Neural progenitor cell (in vitro differentiated cells): ENCODE measurements around the gene HIGD1B. TPM values are rescaled to one million over a fixed set of nuclear protein-coding genes. Genes with fewer than 3 reads are reported as not detected.

Source experiments
- DNase-seq: peaks from one replicate; pipeline ENCODE4 v3.0.0-alpha.2; 2016; ENCODE audit warnings: low spot score
- H2AFZ ChIP-seq: fragments of 200-600 bp; sonication (generic); replicated peaks from 2 replicates; pipeline ENCODE4 v1.6.1; 2016; ENCODE audit warnings: antibody characterized with exemption
- H3F3A ChIP-seq: fragments of 200-600 bp; sonication (generic); 2 replicates; pipeline ENCODE4 v1.6.1; 2016; ENCODE audit warnings: antibody characterized with exemption, low read depth
- H3K27ac ChIP-seq: fragments of 200-600 bp; sonication (generic); 2 replicates; pipeline ENCODE4 v1.5.1; 2016; ENCODE audit warnings: mild to moderate bottlenecking
- H3K27me3 ChIP-seq: fragments of 200-600 bp; sonication (generic); 2 replicates; pipeline ENCODE4 v1.6.1; 2016; ENCODE audit warnings: mild to moderate bottlenecking, moderate library complexity
- H3K36me3 ChIP-seq: fragments of 200-600 bp; sonication (generic); 2 replicates; pipeline ENCODE4 v1.5.1; 2016
- H3K4me1 ChIP-seq: fragments of 200-600 bp; sonication (generic); 2 replicates; pipeline ENCODE4 v1.6.1; 2016; ENCODE audit warnings: mixed run types
- H3K4me2 ChIP-seq: fragments of 200-600 bp; sonication (generic); 2 replicates; pipeline ENCODE4 v1.6.1; 2016
- H3K4me3 ChIP-seq: fragments of 200-600 bp; sonication (generic); 2 replicates; pipeline ENCODE4 v1.5.1; 2016
- H3K79me2 ChIP-seq: fragments of 200-600 bp; sonication (generic); 2 replicates; pipeline ENCODE4 v1.6.1; 2016; ENCODE audit warnings: low read depth
- H3K9ac ChIP-seq: fragments of 200-600 bp; sonication (generic); 2 replicates; pipeline ENCODE4 v1.6.1; 2016
- H3K9me3 ChIP-seq: fragments of 200-600 bp; sonication (generic); 2 replicates; pipeline ENCODE4 v1.5.1; 2016; ENCODE audit warnings: low read depth
- H4K20me1 ChIP-seq: fragments of 200-600 bp; sonication (generic); 2 replicates; pipeline ENCODE4 v1.6.1; 2016; ENCODE audit warnings: low read depth
- H3K27ac Mint-ChIP-seq: 3 replicates; pipeline ENCODE4 v1.8.0; 2021; ENCODE audit warnings: mixed read lengths
- H3K27me3 Mint-ChIP-seq: 2 replicates; pipeline ENCODE4 v1.8.0; 2022; ENCODE audit warnings: low read depth, mild to moderate bottlenecking, inconsistent platforms, moderate library complexity, mixed read lengths; ENCODE audit not compliant: insufficient read depth
- H3K36me3 Mint-ChIP-seq: 3 replicates; pipeline ENCODE4 v1.8.0; 2021; ENCODE audit warnings: mixed read lengths
- H3K4me1 Mint-ChIP-seq: 3 replicates; pipeline ENCODE4 v1.8.0; 2021; ENCODE audit warnings: mixed read lengths
- H3K4me3 Mint-ChIP-seq: 3 replicates; pipeline ENCODE4 v1.8.0; 2021; ENCODE audit warnings: mild to moderate bottlenecking, moderate library complexity, mixed read lengths
- H3K9me3 Mint-ChIP-seq: 3 replicates; pipeline ENCODE4 v1.8.0; 2020; ENCODE audit warnings: mixed read lengths
- CTCF ChIP-seq: fragments of 200-600 bp; sonication (generic); IDR thresholded peaks from 2 replicates; pipeline ENCODE4 v1.5.1; 2017; ENCODE audit warnings: antibody characterized with exemption, mild to moderate bottlenecking
- EZH2 ChIP-seq: fragments of 200-600 bp; sonication (generic); IDR thresholded peaks from 2 replicates; pipeline ENCODE4 v1.6.1; 2017; ENCODE audit warnings: antibody characterized with exemption, mild to moderate bottlenecking, moderate library complexity
- EZH2phosphoT487 ChIP-seq: fragments of 200-600 bp; sonication (generic); IDR thresholded peaks from 2 replicates; pipeline ENCODE4 v1.6.1; 2017; ENCODE audit warnings: antibody characterized with exemption
- total RNA-seq: library from RNA; depleted of rRNA; stranded (reverse); fragments of >200 nt; gene quantifications from 2 replicates; pipeline ENCODE4 v1.2.3, GENCODE V29; 2015; ENCODE audit warnings: low replicate concordance

HIGD1B gene
- total RNA-seq, 1 donor from 2014 or later = not detected

- no peaks in the 10 kb centered on the region for H3K36me3 ChIP-seq
- TF ChIP-seq EZH2 (no peak), EZH2phosphoT487 (no peak), CTCF (no peak)
- no peaks in the 10 kb centered on the region for H3K36me3 Mint-ChIP-seq
- no peak overlapping the region for H2AFZ ChIP-seq
- H3F3A ChIP-seq = peaks cover 23% of the 10 kb centered on the region
- peaks cover 48% of the 10 kb centered on the region for H4K20me1 ChIP-seq
- H3K4me3 Mint-ChIP-seq = peak overlapping the region; percentile 95
- H3K27ac Mint-ChIP-seq = peak overlapping the region; percentile 92
- H3K27me3 Mint-ChIP-seq = peaks cover 10% of the 10 kb centered on the region
- H3K9me3 Mint-ChIP-seq = no peaks in the 10 kb centered on the region
- peak overlapping the region; percentile 97 for H3K4me2 ChIP-seq
- H3K9ac ChIP-seq = peak overlapping the region; percentile 91
- peaks cover 33% of the 10 kb centered on the region for H3K4me1 Mint-ChIP-seq
- peaks cover 66% of the 10 kb centered on the region for H3K79me2 ChIP-seq
- H3K9me3 ChIP-seq = no peaks in the 10 kb centered on the region
- DNase-seq = no peak
- H3K27ac ChIP-seq = peak overlapping the region; percentile 86
- peaks cover 17% of the 10 kb centered on the region for H3K4me1 ChIP-seq
- H3K27me3 ChIP-seq = no peaks in the 10 kb centered on the region
- peak overlapping the region; percentile 87 for H3K4me3 ChIP-seq
These were observed 18.7 kb upstream of the HIGD1B start for GRCh38 chr17:44828919-44829522.

DNA sequence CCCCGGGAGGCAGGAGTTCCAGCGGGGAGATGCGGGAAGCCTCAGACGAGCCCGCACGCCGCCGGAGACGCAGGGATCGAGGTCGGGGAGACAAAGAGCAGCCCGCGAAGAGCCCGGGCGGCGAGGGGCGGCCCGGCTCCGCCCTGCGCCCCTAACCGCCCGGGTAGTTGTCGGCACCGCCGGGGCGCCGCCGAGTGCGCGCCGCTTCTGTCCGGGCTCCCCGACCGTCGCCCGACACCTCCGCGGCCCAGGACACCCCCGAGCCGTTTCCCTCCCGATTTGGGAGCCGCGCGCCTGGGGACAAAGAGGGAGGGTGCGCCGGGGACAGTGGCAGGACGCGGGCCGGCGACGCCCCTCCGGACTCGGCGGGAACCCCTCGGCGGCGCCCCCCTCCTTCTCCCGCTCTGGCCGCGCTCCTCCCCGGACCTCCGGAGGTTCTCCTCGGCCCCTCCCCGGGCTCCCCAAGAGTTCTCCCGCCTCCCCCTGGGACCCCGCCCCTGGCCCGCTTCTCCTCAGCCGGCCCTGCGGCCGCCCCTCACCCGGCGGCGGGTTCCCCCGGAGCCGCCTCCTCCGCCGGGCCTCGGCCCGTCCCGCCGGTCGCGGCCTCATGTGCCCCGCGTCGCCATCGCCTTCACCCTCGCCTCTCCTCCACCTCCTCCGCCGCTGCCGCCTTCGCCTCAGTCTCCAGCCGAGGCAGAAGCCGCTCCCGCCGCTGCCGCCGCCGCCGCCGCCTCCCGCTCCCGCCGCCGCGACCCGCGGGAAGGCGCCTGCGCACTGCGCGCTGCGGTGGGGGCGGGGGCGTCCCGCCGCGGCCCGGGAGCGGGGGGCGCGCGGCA, 17.9 kb upstream of the HIGD1B start, which contains the start of gene GJC1:
Gene GJC1, minus strand, starts transcription at position 765 of the 836 bp plus-strand sequence. CDS start 24,470 bp downstream, outside the sequence.
- Mint-ChIP-seq H3K4me3 (peak within 1 kb of the TSS; percentile 95), H3K27ac (peak within 1 kb of the TSS; percentile 97), H3K36me3 (no peaks in the 10 kb centered on the region), H3K4me1 (peaks cover 33% of the 10 kb centered on the region), H3K9me3 (no peaks in the 10 kb centered on the region), H3K27me3 (peaks cover 11% of the 10 kb centered on the region)
- H2AFZ ChIP-seq = peak within 1 kb of the TSS; percentile 83
- no peaks in the 10 kb centered on the region for H3K36me3 ChIP-seq
- peaks cover 23% of the 10 kb centered on the region for H3F3A ChIP-seq
- peak within 1 kb of the TSS; percentile 91 for H3K9ac ChIP-seq
- peaks cover 58% of the 10 kb centered on the region for H3K79me2 ChIP-seq
- H3K4me1 ChIP-seq = peaks cover 17% of the 10 kb centered on the region
- H4K20me1 ChIP-seq = peaks cover 43% of the 10 kb centered on the region
- H3K9me3 ChIP-seq = no peaks in the 10 kb centered on the region
- H3K4me2 ChIP-seq = peak within 1 kb of the TSS; percentile 97
- DNase-seq = peak; percentile 85
- no peaks in the 10 kb centered on the region for H3K27me3 ChIP-seq
- peak within 1 kb of the TSS; percentile 86 for H3K27ac ChIP-seq
- TF ChIP-seq EZH2phosphoT487 (no peak), EZH2 (no peak), CTCF (no peak)
- peak within 1 kb of the TSS; percentile 87 for H3K4me3 ChIP-seq

- Mint-ChIP-seq H3K4me3 (peak overlapping the region; percentile 94), H3K27me3 (peaks cover 11% of the 10 kb centered on the region), H3K4me1 (peaks cover 33% of the 10 kb centered on the region), H3K27ac (peak overlapping the region; percentile 97), H3K36me3 (no peaks in the 10 kb centered on the region), H3K9me3 (no peaks in the 10 kb centered on the region)
- Histone ChIP-seq H3K36me3 (no peaks in the 10 kb centered on the region), H3K9ac (no peak overlapping the region), H3K4me3 (peak overlapping the region; percentile 87), H3K79me2 (peaks cover 50% of the 10 kb centered on the region), H3K4me1 (peaks cover 17% of the 10 kb centered on the region), H3K27ac (no peak overlapping the region), H3K27me3 (no peaks in the 10 kb centered on the region), H4K20me1 (peaks cover 34% of the 10 kb centered on the region), H3K9me3 (no peaks in the 10 kb centered on the region), H3F3A (peaks cover 23% of the 10 kb centered on the region), H3K4me2 (peak overlapping the region; percentile 97), H2AFZ (peak overlapping the region; percentile 83)
- peak; percentile 60 for DNase-seq
- TF ChIP-seq CTCF = no peak
- no peak for TF ChIP-seq EZH2
- no peak for TF ChIP-seq EZH2phosphoT487
These were observed 17.1 kb upstream of the HIGD1B start for GRCh38 chr17:44830359-44831288.
